Measurements from ENCODE around the gene TMEM161A.

DNA sequence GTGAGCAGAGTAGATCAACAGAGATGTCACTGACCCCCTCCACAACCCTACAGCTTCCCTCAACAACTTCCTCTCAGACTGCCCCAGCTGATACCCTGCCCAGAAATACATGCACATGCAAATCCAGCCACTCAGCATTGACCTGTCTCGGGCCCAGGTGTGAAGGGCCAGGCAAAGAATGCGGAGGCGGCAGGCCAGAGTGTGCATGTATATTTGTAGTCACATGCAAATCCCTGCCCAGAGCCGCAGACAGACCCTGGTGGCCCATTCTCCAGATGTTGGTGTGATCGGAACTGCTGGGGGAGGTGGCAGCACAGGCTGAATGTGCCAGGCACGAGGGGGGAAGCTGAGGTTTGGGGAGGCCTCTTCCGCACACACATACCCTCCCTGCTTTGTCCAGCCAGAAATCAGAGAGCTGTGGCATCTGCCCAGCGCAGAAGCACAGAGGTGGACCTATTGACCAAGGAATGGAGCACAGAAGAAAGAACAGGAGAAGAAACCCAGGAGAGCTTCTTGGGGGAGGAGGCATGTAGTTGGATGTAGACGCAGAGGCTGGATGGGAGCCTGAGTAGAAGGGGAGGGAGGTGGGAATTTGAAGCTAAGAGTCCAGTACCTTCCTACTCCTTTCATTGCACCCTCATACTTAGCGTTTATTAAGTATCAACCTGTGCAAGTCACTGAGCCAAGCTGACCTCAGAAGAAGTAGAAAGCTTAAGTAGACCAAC lies 17.4 kb upstream of the TMEM161A start:
- TF ChIP-seq, protein P1, sequence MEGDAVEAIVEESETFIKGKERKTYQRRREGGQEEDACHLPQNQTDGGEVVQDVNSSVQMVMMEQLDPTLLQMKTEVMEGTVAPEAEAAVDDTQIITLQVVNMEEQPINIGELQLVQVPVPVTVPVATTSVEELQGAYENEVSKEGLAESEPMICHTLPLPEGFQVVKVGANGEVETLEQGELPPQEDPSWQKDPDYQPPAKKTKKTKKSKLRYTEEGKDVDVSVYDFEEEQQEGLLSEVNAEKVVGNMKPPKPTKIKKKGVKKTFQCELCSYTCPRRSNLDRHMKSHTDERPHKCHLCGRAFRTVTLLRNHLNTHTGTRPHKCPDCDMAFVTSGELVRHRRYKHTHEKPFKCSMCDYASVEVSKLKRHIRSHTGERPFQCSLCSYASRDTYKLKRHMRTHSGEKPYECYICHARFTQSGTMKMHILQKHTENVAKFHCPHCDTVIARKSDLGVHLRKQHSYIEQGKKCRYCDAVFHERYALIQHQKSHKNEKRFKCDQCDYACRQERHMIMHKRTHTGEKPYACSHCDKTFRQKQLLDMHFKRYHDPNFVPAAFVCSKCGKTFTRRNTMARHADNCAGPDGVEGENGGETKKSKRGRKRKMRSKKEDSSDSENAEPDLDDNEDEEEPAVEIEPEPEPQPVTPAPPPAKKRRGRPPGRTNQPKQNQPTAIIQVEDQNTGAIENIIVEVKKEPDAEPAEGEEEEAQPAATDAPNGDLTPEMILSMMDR (IDR thresholded peaks at IDR 0.05; ENCODE audit: low read depth, low read length), result no peak
- no peak for TF ChIP-seq EZH2phosphoT487 (IDR thresholded peaks at IDR 0.05; ENCODE audit: low read depth)

Data from OCI-LY3 (cell line).